Gastrocnemius medialis (tissue), 4 donors: ENCODE results near the gene SRGAP1. TPM values are rescaled to one million over a fixed set of nuclear protein-coding genes. Genes with fewer than 3 reads are reported as not detected.

Source experiments
- ATAC-seq, 2 donors: fragments of 150-250 bp; one replicate each; pipeline ENCODE4 v1.9.1; 2016
- DNase-seq, 2 donors: peaks; one replicate each; pipeline ENCODE4 v3.0.0-alpha.2; 2019
- H3K27ac ChIP-seq, 4 donors: fragments of 200-600 bp; sonication (generic); 1 replicate in 1 of 4; 2 replicates in 3 of 4; pipeline ENCODE4 v1.5.1; 2016 to 2018; ENCODE audit warnings: mild to moderate bottlenecking in 2 of 4, moderate library complexity in 1 of 4
- H3K27me3 ChIP-seq, 3 donors: fragments of 200-600 bp; sonication (generic) in 2 of 3; 1 replicate in 1 of 3; 2 replicates in 2 of 3; pipeline versions ENCODE4 v1.5.1 to v1.6.0; 2016 to 2019; ENCODE audit warnings: mild to moderate bottlenecking in 1 of 3, moderate library complexity in 1 of 3
- H3K36me3 ChIP-seq, 2 donors: fragments of 200-600 bp; sonication (generic) in 1 of 2; one replicate each; pipeline ENCODE4 v1.5.1; 2017 to 2018
- H3K4me1 ChIP-seq, 2 donors: fragments of 200-600 bp; sonication (generic) in 1 of 2; one replicate each; pipeline ENCODE4 v1.5.1; 2016 to 2017; ENCODE audit warnings: mild to moderate bottlenecking in 2 of 2
- H3K4me3 ChIP-seq, 4 donors: fragments of 200-600 bp; sonication (generic) in 3 of 4; 1 replicate in 1 of 4; 2 replicates in 3 of 4; pipeline ENCODE4 v1.5.1; 2016 to 2019; ENCODE audit warnings: mild to moderate bottlenecking in 2 of 4
- H3K9me3 ChIP-seq, 3 donors: fragments of 200-600 bp; sonication (generic) in 2 of 3; 1 replicate in 1 of 3; 2 replicates in 2 of 3; pipeline ENCODE4 v1.5.1; 2016 to 2019
- POLR2A ChIP-seq, 2 donors: fragments of 450-650 bp; IDR thresholded peaks; one replicate each; pipeline ENCODE4 v1.6.1; 2017; ENCODE audit warnings: antibody characterized with exemption in 2 of 2, mild to moderate bottlenecking in 2 of 2, moderate library complexity in 2 of 2
- in situ Hi-C, 4 donors: fragments of 200-750 bp; cut with MboI; loops; one replicate each; pipeline versions ENCODE4 v1.15.0 to v1.8.0; 2017; ENCODE audit warnings: low sequenced_read_pairs in 4 of 4
- intact Hi-C: fragments of 100-400 bp; cut with DNase I; formaldehyde crosslinking; loops from one replicate; pipeline ENCODE4 v1.15.1; 2023; ENCODE audit warnings: low total_unique reads
- total RNA-seq, 4 donors: library from RNA; depleted of rRNA; stranded (reverse); fragments of >200 nt; gene quantifications; one replicate each; pipeline versions ENCODE4 v1.1.0 to v1.2.3, GENCODE V29; 2016
- TF ChIP-seq, protein P1 (sequence below), 5 experiments: fragments of 450-650 bp in 3 of 5; fragments of 200-600 bp in 2 of 5; sonication (generic) in 2 of 5; IDR thresholded peaks in 4 of 5; conservative IDR thresholded peaks in 1 of 5; 1 replicate in 4 of 5; 2 replicates in 1 of 5; pipeline ENCODE4 v1.5.1; 2016 to 2019; ENCODE audit warnings: antibody characterized with exemption in 5 of 5, mild to moderate bottlenecking in 3 of 5, moderate library complexity in 3 of 5

SRGAP1 gene
- total RNA-seq, 4 donors from 2014 or later = 0.36 to 0.85 (median 0.66) TPM

DNA sequence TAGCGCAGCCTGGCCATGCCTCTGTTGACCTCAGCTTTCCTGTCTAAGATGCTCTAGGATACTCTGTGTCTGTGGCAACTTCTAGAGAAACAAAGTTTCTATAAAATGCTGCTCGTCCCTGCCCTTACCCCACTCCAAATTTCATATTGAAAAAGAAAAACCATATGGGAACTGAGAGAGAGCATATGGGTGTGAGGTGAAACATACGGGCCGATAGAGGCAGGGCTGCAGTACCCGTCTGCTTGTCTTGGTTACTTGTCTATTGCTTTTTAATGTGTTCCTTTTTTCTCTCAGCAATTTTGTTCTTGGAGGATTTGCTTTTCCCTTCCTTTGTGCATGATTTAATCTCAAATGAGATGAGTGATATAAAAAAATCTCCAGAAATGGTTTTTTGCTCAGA, 113.0 kb downstream of the SRGAP1 start:
- H3K4me3 ChIP-seq = no peak overlapping the region
- in situ Hi-C loops (no loop called here), intact Hi-C loops (no loop called here)
- H3K9me3 ChIP-seq = no peaks in the 10 kb centered on the region
- no peak for ATAC-seq
- no peaks in the 10 kb centered on the region for H3K36me3 ChIP-seq
- no peaks in the 10 kb centered on the region for H3K27me3 ChIP-seq
- H3K4me1 ChIP-seq = peaks cover 0 to 10% of the 10 kb centered on the region in 2 donors
- no peak for DNase-seq
- TF ChIP-seq, protein P1, sequence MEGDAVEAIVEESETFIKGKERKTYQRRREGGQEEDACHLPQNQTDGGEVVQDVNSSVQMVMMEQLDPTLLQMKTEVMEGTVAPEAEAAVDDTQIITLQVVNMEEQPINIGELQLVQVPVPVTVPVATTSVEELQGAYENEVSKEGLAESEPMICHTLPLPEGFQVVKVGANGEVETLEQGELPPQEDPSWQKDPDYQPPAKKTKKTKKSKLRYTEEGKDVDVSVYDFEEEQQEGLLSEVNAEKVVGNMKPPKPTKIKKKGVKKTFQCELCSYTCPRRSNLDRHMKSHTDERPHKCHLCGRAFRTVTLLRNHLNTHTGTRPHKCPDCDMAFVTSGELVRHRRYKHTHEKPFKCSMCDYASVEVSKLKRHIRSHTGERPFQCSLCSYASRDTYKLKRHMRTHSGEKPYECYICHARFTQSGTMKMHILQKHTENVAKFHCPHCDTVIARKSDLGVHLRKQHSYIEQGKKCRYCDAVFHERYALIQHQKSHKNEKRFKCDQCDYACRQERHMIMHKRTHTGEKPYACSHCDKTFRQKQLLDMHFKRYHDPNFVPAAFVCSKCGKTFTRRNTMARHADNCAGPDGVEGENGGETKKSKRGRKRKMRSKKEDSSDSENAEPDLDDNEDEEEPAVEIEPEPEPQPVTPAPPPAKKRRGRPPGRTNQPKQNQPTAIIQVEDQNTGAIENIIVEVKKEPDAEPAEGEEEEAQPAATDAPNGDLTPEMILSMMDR (IDR thresholded peaks at IDR 0.05 in 4 of 5, conservative IDR thresholded peaks at IDR 0.05 in 1 of 5) = no peak
- no peak for TF ChIP-seq POLR2A (IDR thresholded peaks at IDR 0.05)
- no peak overlapping the region for H3K27ac ChIP-seq

- Histone ChIP-seq H3K36me3 (no peaks in the 10 kb centered on the region), H3K9me3 (no peaks in the 10 kb centered on the region), H3K27ac (no peak overlapping the region), H3K27me3 (no peaks in the 10 kb centered on the region), H3K4me3 (no peak overlapping the region), H3K4me1 (peaks cover 0 to 10% of the 10 kb centered on the region in 2 donors)
- intact Hi-C loops (no loop called here), in situ Hi-C loops (no loop called here)
- DNase-seq = no peak
- TF ChIP-seq, protein P1 (IDR thresholded peaks at IDR 0.05 in 4 of 5, conservative IDR thresholded peaks at IDR 0.05 in 1 of 5) = no peak
- no peak for TF ChIP-seq POLR2A (IDR thresholded peaks at IDR 0.05)
- no peak for ATAC-seq
These were observed 114.5 kb downstream of the SRGAP1 start for GRCh38 chr12:63958876-63959580.

DNA sequence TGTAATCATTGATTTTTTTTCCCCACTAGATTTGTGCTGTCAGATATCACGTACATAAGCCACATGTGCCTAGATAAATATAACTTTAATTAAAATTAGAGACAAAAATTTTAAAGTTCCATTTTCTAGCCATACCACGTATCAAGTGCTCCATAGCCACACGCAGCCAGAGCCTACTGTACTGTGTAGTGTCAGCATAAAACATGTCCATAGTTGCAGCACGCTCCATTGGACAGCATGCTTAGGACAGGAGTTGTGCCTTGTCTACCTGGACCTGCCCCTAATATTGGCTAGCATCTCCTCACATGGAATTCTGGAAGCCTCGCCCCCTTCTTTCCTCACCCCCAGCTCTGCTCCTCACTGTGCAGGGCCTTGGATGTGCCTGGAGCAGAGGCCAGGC, 116.5 kb downstream of the SRGAP1 start:
- no peaks in the 10 kb centered on the region for H3K27me3 ChIP-seq
- no peak for ATAC-seq
- H3K4me1 ChIP-seq = peaks cover 0 to 4% of the 10 kb centered on the region in 2 donors
- intact Hi-C loops = no loop called here
- no peak overlapping the region for H3K27ac ChIP-seq
- DNase-seq = no peak
- no peak overlapping the region for H3K4me3 ChIP-seq
- in situ Hi-C loops = no loop called here
- H3K9me3 ChIP-seq = no peaks in the 10 kb centered on the region
- no peaks in the 10 kb centered on the region for H3K36me3 ChIP-seq
- TF ChIP-seq POLR2A (IDR thresholded peaks at IDR 0.05) = no peak
- TF ChIP-seq, protein P1 (IDR thresholded peaks at IDR 0.05 in 4 of 5, conservative IDR thresholded peaks at IDR 0.05 in 1 of 5) = no peak

GRCh38 chr12:63961543-63961942, 117.0 kb downstream of the SRGAP1 start:
- H3K4me3 ChIP-seq = no peak overlapping the region
- TF ChIP-seq, protein P1 (IDR thresholded peaks at IDR 0.05 in 4 of 5, conservative IDR thresholded peaks at IDR 0.05 in 1 of 5) = no peak
- no peak for TF ChIP-seq POLR2A (IDR thresholded peaks at IDR 0.05)
- ATAC-seq (no peak), DNase-seq (no peak)
- intact Hi-C loops (no loop called here), in situ Hi-C loops (no loop called here)
- H3K9me3 ChIP-seq = no peaks in the 10 kb centered on the region
- H3K4me1 ChIP-seq = no peaks in the 10 kb centered on the region
- no peaks in the 10 kb centered on the region for H3K36me3 ChIP-seq
- H3K27me3 ChIP-seq = no peaks in the 10 kb centered on the region
- H3K27ac ChIP-seq = no peak overlapping the region

DNA sequence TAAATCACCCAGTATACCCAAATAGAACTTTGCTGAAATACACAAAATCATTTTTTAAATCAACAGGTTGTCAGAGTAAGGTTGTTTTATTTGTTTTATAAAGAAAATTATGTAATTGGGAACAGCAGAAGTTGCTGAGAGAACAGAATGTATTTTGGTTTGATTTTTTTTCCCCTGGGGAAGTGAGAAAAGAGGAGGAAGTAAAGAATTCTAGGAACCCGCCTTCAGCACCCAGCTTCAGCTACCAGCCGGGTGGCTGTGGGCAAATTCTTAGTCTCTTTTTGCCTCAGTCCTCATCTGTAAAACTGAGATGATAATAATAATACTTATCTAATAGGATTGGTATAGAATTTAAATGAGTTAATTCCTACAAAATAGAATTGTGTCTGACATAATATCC, 119.4 kb downstream of the SRGAP1 start:
- TF ChIP-seq, protein P1 (IDR thresholded peaks at IDR 0.05 in 4 of 5, conservative IDR thresholded peaks at IDR 0.05 in 1 of 5) = no peak
- TF ChIP-seq POLR2A (IDR thresholded peaks at IDR 0.05) = no peak
- H3K4me3 ChIP-seq = no peak overlapping the region
- no peaks in the 10 kb centered on the region for H3K9me3 ChIP-seq
- no peaks in the 10 kb centered on the region for H3K27me3 ChIP-seq
- ATAC-seq (no peak), DNase-seq (no peak)
- H3K27ac ChIP-seq = no peak overlapping the region
- in situ Hi-C loops = no loop called here
- intact Hi-C loops = no loop called here
- H3K36me3 ChIP-seq = no peaks in the 10 kb centered on the region
- no peaks in the 10 kb centered on the region for H3K4me1 ChIP-seq
